HG03457 (cell line): ENCODE data around the gene DCTN4.
"Not testable (repeated sequence)": the region's sequence is repeated elsewhere in the genome, so short reads cannot be mapped to it uniquely, and the experiment has no call there.

Experiments used
- ATAC-seq: cut with Tn5 transposase; IDR thresholded peaks from one replicate; pipeline ENCODE4 v1.9.1; 2021; ENCODE audit warnings: moderate number of reproducible peaks; ENCODE audit not compliant: unreplicated experiment

The DCTN4 gene

DNA sequence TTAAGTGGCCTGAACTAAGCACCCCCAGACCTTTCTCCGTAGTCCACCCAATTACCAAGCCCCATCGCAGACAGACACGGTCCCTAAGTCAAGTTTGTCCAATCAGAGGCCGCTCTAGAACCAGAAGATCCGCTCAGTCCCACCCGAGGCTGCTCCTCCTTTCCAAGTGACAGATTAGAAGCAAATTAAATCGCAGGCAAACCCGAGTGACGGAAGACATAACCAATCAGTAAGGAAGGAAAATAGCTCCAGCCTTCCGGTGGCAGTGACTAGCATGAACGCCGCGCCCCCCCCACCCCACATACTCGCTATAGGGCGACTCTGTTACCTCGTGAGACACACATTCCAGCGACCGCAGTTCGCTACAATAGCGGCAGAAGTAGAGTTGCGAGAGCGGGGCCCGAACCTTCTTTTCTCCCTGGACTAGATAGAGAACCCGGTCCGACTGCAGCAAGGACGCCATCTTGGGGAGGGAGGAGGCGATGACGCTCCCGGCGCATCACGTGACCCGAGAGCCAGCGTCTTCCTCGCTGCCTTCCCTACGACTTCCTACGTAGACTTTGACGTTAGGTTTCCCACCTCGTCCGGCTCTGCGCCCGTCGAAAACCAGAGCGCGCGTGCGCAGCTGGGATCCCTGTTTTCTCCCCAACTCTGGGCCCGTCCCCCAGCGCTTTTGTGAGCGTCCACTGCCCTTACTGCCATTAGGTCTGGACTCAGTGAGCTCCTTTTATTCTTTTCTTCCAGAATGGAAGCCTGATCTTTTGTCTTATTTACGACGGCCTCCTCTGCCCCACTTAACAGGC, at the start of gene DCTN4:
TSS of gene DCTN4 (minus strand) at position 487 of the 803 bp plus-strand sequence. CDS start at position 463, 24 bp downstream.
- ATAC-seq, result peak; percentile 95

DNA sequence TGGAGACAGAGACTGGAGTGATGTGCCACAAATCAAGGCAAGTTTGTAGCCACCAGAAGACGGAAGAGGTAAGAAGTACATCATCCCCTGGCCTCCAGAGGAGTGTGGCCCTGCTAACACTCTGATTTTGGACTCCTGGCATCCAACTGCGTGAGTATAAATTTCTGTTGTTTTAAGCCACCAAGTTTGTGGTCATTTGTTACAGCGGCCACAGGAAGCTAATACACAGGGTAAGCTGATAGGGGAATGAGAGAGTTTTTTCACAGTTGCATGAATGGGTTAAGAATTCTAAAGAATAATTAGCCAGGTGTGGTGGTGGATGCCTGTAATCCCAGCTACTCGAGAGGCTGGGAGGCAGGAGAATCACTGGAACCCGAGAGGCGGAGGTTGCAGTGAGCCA, 45.6 kb upstream of the DCTN4 start:
- no peak for ATAC-seq

DNA sequence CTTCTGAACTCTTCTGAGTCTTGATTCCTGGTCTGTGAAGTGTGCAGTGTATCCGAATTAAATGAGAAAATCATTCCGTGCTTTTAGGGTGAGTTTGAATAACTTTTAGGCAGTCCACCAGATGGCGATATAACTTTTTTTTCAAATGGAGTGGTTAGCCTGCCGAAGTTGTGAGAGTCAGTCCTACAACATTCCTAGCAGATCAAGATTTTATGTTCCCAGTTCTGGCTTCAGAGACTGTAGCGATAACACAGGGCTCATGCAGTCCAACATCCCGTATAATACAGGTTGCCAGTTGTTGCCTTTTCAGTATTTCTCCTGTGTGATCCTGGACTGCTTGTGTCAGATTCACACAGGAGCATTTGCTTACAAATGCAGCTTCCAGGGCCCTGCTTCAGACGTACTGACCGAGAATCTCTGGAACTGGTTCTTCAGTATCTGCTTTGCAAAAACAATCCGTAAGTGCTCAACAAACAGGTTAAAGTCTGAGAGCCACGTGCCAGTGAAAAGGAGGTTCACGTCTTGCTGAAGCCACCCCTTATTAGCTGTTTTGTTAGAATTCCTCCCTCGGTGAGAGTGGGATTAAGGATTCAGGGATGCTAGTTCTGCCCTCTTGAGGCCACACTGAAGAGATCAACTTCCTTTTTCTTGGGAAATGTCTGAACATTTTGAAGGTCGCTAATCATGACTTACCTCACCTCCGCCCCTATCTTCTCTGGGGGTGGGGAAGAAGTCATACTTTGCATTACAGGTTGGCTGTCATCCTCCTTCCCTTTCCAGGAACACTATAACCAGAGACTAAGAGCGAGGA, 42.5 kb upstream of the DCTN4 start:
- no peak for ATAC-seq

DNA sequence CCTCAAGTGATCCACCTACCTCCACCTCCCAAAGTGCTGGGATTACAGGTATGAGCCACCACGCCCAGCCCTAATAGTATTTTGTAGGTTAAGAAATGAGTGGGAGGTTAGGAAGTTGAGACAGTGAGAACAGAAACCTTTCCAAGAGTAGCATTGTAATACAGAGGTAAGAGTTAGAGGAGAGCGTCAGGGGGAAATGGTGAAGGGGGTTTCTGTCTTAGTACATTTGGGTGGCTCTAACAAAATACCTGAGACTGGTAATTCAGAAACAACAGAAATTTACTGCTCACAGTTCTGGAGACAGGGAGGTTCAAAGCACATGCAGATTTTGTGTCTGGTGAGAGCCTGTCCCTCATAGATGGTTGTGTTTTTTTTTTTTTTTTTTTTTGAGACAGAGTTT, 38.6 kb upstream of the DCTN4 start:
- ATAC-seq, result no peak

DNA sequence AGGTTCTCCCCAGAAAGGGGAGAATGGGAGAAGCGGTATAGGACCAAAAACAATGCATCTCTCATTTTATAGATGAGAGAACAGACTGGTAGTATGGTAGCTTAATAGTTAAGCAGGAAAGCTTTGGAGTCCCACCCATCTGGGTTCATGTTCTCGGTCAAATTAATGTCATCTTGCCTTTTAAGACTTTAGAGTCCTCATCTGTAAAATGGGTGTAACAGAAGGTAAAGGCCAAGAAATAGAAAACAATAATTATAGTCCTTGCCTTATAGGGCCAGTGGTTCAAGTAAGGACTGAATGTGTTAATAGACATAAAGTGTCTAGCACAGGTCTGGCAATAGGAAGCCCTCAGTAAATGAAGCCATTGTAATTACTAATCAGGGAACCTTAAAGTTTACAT, 36.1 kb upstream of the DCTN4 start:
- ATAC-seq, result no peak

DNA sequence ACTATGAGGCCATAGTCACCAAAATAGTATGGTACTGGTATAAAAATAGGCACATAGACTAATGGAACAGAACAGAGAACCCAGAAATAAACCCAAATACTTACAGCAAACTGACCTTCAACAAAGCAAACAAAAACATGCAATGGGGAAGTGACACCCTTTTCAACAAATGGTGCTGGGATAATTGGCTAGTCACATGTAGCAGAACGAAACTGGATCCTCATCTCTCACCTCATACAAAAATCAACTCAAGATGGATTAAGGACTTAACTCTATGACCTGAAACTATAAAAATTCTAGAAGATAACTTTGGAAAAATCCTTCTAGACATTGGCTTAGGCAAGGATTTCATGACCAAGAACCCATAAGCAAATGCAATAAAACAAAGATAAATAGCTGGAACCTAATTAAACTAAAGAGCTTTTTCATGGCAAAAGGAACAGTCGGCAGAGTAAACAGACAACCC, 34.6 kb upstream of the DCTN4 start:
- not testable (repeated sequence) for ATAC-seq

DNA sequence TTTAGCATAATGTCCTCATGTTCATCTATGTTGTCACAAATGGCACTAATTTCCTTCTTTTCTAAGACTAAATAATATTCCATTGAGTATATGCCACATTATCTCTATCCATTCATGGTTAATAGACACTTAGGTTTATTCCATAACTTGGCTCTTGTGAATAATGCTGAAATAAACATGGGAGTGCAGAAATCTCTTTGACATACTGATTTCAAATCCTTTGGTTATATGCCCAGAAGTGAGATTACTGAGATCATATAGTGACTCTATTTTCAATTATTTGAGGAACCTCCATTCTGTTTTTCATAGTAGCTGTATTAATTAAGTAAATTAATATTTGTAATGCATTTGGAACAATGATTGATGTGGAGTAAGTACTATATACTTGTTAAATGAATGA, 32.7 kb upstream of the DCTN4 start:
- no peak for ATAC-seq

DNA sequence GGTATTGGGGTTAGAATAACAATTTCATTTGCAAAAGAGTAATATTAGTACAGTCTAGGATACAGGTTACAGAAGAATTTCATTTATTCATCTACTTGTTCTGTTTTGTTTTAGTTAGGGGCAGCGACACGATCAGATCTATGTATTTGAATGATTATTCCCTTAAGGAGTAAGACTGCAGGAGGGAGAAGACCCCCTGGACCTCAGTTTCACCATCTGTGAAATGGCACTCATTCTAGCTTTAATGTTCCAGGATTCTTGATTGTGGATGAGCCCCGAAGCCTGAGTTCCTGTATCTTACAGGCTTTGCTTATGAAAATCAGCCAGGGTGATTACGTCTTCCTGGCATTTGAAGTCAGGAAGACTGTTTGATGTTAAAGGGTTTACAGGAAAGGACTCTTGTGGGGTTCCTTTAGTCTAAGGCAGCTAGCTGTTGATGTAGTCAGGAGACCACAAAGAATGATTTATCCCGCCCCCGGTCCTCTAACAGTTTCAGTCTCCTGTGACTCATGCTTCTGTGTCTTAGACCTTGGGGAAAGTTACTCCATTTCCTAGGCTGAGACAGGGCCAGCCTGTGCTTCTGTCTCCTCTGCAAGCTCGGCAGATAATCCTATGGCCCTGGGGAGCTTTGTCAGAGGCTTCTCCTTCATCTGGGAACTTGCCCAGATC, 31.3 kb upstream of the DCTN4 start:
- ATAC-seq, result peak; percentile 88

DNA sequence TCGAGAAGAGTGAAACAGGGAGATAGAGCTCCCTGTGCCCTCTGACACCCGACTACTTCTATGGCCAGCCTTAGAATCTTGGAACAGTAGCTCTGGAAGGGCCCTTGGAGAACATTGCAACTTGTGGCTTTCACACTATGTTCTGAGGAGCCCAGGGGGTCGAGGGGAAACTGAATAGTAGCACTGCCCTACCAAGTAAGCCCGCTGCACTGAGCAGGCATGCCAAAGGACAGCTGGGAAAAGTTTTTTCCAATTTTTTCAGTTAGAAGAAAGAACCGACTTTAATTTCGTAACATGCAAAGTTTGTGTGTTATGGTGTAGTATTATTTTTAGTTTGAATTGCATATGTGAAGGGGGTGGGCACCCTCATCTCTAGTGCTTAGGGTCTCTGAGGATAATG, 30.6 kb upstream of the DCTN4 start:
- no peak for ATAC-seq

DNA sequence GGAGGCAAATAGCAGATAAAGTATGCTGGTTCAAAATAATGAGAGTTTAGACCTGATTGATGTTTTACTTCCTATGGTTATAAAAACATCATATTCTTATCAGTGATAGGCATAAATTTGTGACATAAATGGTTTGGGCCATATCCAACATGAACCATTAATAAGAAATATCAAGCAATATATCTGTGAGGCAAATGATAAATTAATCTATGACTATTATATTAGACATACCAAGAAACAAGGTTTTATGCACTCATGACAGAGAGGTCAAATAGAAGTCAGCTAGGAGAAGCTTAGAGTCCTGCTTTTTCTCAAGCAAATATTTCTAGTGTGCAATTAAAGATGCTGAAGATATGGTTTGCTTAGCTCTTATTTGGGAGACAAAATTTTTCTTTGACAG, 30.2 kb upstream of the DCTN4 start:
- no peak for ATAC-seq

DNA sequence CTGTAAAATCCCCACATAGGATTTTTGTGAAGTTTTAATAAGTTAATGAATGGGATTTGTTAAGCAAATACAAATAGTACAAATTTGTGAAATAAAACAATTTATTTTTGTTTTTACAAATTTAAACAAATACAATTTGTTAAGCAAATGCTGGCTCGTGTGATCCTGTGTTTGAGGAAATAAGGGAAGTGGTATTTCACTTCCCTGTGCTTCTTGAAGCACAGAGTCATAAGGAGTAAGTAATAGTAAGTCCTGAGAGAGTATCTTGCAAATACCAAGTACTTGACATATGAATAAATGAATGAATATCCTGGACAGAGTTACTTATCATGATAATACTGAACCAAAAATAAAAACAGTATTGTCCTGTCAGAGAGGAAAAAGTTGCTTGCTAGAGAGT, 28.8 kb upstream of the DCTN4 start:
- ATAC-seq, result no peak

DNA sequence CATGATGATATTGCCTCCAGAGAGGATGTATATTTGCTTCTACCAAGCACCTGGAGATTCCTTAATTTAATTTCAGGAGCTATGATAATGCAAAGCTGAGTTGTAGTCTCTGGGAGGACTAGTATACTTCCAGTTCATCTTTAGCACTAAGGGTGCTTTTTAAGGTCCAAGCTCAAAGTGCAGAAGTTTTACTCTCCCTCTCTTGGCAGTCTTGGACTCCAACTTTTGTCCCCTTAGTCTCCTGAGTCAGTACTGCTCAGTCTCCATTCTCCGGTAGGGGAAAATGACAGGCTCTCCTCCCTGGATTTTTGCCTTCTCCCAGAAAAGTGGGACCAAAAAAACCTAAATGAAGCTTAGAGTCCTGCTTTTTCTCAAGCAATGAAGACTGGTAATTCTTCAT, 28.1 kb upstream of the DCTN4 start:
- ATAC-seq, result no peak

DNA sequence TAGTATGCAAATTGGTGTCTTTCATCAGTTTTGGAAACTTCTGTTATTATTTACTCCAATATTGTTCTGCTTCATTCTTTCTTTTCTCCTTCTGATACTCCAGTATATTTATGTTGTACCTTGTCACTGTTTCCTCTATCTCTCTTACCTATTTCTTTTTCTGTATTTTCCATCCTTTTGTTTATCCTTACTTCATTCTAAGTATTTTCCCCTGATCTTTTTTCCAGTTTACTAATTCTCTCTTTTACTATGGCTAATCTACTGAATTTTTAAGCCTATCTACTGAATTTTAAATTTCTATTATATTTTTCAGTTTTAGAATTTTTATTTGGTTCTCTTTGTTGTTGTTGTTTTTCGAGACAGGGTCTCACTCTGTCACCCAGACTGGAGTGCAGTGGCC, 27.1 kb upstream of the DCTN4 start:
- no peak for ATAC-seq

DNA sequence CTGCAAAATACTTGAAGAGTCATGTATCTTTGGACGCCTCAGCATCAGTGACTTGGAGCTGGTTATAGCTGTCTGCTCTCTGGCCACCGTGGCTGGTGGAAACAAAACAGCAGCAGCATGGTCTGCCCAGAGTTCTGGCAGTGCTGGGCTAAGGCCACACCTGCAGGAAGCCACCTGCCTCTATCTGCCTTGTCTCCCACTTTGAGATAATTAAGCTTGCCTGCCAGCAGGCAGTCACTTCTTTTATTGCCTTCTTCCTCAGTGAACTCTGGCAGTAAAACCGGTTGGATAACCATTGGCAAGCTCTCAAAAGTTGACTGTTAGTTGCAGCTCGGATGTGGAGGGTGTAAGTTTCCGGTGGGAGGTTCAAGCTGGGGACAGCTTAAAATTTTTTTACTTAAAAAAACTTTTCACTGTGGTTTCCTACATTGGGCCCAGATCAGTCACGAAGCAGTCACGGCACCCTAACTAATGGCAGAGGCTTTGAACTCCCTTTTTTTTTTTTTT, 24.7 kb upstream of the DCTN4 start:
- peak; percentile 33 for ATAC-seq

DNA sequence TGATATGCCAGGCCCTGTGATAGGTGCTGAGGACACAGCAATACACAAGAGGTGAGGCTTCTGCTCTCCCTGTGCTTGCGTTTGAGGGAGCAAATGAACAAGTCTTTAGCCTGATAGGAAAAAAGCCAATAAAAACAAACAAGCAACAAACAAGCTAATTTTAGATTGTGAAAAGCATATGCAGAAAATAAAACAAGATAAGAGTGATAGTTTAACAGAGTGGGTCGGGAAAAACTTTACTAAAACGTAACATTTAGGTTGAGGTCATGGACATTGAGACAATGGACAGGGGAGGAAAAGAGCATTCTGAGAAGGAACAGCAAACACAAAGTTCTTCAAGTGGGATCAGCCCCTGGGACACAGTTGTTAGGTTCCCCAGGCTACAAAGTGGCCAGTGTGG, 24.0 kb upstream of the DCTN4 start:
- ATAC-seq, result no peak

DNA sequence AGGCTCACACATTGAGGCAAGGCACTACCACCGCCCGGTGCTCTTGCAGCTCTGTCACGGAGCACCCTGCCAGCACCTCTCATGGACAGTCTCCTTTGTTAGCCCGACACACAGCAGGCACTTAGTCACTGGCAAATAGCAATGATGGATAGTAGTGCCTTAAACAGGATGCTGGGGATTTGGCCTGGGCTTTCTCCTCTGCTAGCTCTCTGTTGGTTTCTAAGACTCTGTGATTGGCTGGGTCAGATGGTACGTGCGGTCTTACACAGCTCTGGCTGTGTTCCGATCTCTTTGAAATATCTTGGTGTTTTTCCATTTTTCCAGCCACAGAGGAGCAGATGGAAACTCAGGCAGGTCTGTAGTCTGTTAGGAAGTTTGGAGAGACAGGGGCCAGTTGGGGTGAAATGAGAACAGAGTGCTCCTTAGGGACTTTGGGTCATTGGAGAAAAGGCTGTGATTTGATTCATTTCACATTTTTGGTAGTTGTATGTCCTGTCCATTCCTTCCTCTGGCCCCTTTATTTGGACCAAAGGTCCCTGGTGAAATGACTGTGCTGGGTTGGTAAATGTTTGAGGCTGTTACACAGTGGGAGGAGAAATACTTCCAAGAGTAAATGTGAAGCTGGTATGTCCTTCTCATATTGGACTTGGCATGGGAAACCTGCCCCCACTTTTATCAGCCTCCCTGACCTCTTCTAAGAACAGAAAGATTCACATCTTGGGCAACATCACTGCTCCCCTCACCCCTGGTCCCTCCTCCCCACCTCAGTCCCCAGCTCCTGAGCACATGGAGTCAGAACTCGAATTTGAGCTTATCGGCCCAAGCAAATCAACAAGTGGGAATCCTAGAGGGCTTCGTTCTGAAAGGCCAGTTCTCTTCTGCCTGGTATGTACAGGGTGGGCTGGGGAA, 23.1 kb upstream of the DCTN4 start:
- ATAC-seq, result no peak

DNA sequence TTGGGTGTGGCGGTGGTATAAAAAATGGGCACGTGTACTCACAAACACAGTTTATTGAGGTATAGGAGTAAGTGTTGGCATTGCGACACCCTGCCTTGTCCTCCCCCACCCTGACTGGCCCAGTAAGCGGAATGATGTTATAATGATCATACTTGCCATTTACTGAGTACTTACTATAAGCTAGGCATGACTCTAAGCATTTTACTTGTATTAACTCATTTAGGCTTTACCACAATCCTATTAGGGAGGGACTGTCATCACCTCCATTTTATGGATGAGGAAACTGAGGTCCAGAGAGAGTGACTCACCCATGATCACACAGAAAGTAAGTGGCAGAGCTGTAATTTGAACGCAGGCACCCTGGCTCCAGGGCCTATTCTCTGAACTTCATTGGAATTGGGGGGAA, 22.0 kb upstream of the DCTN4 start:
- ATAC-seq, result no peak

DNA sequence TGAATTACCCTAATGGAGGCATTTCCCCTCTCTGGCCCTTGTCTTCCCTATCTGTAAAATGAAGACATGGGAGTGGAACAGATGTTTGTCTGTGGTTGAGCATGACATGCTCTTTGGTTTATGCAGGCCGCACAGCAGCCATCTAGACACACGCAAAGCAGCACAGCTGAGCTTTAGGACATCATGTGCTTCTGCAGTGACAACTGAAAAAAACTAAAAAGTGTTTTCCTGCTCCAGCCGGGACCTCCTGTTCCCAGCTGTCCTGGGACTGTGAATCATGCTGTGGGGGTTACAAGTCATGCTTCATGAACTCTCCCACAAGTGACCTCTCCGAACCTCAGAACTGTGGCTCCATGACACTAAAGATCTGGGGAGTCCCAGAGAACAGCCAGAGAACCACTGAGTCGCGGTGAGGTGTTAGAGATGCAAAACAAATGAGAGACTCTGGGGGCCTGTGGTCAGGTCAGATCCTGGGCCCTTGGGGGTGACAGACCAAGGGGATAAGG, 21.4 kb upstream of the DCTN4 start:
- ATAC-seq, result peak; percentile 58

DNA sequence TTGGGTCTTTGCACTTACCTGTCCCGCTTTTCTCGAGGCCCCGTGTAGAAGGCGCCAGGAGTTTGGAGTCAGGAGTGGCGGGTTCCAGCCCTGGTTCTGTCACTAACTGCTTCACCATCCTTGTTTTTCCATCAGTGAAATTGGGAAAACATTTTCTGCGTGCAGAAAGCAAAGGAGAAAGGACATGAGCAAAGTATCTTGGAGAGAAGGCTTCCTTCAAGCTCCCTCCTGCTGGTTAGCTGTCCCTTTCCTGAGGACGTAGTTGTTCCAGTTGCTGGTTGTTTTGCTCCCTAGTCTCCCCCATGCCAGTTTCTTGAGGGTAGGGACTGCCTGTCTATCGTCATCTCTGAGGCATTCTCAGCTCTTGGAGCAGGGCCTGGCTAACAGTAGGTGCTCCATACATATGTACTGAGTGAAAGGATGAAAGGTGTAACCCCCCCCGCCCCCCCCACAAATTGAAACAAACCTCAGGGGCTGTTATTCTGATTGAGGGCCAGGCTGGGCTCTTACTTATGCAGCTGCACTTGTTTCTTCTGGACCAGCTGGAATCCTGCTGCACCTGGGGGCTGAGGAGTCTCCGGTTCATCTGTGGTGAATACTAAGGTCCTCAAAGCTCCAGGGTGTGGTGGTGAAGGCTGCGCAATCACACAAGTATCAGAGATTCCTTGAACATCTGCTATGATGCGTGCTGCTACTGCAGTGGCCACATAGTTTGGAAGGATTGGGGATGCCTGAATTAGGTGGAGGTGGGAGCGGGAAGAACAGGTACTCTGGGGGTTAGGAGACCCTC, 20.8 kb upstream of the DCTN4 start:
- ATAC-seq, result peak; percentile 1
